Stimulated activated naive CD8-positive, alpha-beta T cell treated with anti-CD3 and anti-CD28 coated beads, Interleukin-15, Interleukin-2, amounts not matched to agents 100 ng/mL and 50 ng/mL, for 24 hours (primary cell): ENCODE results near the gene CABLES2.

Experiments
- H3K27ac Mint-ChIP-seq: one replicate; pipeline ENCODE4 v1.8.0; 2021; ENCODE audit warnings: mild to moderate bottlenecking, mixed read lengths
- H3K27me3 Mint-ChIP-seq: one replicate; pipeline ENCODE4 v1.8.0; 2021; ENCODE audit warnings: mixed read lengths
- H3K36me3 Mint-ChIP-seq: one replicate; pipeline ENCODE4 v1.8.0; 2021; ENCODE audit warnings: low read depth, mixed read lengths
- H3K4me1 Mint-ChIP-seq: one replicate; pipeline ENCODE4 v1.8.0; 2021; ENCODE audit warnings: low read depth, mixed read lengths
- H3K4me3 Mint-ChIP-seq: one replicate; pipeline ENCODE4 v1.8.0; 2021; ENCODE audit warnings: mild to moderate bottlenecking, mixed read lengths
- H3K9me3 Mint-ChIP-seq: one replicate; pipeline ENCODE4 v1.8.0; 2021; ENCODE audit warnings: mixed read lengths

Gene CABLES2

DNA sequence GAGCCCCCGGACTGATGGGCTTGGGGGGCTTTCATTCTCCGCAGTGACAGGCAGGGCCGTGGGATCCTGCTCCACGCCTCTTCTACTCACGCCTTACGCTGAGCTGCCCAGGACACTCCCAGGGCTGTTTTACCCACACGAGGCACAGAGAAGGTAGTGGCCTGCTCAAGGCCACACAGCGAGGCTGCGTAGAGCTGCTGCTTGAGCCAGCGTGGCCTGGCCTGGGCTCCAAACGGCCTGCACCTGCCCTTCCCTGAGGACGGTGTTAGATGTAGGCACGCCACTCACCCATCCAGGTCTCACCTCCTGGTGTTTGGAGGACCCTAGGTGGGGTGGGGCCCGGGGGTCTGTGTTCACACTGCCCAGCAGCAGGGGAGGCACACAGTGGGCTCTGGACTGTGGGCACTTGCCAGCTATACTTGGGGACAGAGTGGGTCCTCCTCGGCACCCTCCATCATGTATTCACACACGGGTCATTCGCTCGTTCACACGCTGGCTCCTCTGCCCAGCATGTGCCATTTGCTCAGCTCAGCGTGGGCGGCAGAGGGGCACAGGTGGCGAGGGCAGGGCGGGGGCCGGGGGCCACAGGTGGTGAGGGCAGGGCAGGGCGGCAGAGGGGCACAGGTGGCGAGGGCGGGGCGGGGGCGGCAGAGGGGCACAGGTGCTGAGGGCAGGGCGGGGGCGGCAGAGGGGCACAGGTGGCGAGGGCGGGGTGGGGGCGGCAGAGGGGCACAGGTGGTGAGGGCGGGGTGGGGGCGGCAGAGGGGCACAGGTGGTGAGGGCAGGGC lies 38.7 kb upstream of the CABLES2 start:
- no peaks in the 10 kb centered on the region for H3K36me3 Mint-ChIP-seq
- no peak overlapping the region for H3K27ac Mint-ChIP-seq
- no peak overlapping the region for H3K4me3 Mint-ChIP-seq
- no peaks in the 10 kb centered on the region for H3K9me3 Mint-ChIP-seq
- no peaks in the 10 kb centered on the region for H3K4me1 Mint-ChIP-seq
- H3K27me3 Mint-ChIP-seq: no peaks in the 10 kb centered on the region

DNA sequence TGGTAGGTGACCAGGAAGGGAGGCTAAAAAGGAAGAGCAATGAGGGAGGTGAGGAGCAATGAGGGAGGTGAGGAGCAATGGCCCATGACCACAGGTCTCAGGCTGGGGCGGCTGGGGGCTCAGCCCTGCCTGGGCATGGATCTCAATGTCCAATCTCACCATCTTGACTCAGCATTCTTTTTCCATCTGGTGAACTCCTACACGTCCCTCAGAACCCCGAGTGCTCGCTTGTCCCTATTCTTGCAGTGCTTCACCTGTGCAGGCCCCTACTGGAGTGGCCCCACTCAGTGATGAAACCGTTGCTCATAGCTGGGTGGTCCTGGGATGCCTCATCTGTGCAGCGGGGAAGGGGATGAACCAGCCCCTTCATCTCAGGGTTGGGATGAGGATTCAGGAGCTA lies 37.2 kb upstream of the CABLES2 start:
- H3K4me3 Mint-ChIP-seq: no peak overlapping the region
- H3K27me3 Mint-ChIP-seq: no peaks in the 10 kb centered on the region
- H3K4me1 Mint-ChIP-seq: no peaks in the 10 kb centered on the region
- H3K36me3 Mint-ChIP-seq: no peaks in the 10 kb centered on the region
- no peak overlapping the region for H3K27ac Mint-ChIP-seq
- no peaks in the 10 kb centered on the region for H3K9me3 Mint-ChIP-seq

DNA sequence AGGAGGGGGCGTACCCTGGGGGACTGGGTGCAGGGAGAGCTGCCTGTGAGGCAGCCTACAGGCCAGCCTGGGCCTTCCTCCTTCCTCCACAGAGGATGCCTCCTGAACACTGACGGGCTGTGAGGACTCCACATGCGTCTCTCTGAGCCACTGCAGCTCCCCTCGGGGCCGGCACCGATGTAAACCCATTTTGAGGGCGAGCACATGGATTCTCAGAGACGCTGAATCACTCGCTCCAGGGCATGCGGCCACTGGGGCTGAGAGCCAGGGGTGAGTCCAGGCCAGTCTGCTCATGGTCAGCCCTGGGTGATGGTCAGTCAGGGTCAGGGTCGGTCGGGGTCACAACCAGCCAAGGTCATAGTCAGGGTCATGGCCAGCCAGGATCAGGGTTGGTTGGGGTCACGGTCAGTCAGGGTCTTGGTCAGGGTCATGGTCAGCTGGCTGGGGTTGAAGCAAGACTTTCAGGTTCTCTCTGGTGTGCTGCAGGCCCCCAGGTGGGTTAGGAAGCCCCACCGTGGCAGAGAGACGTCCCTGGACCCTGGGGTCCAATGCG lies 35.0 kb upstream of the CABLES2 start:
- Mint-ChIP-seq H3K36me3 (no peaks in the 10 kb centered on the region), H3K4me3 (no peak overlapping the region), H3K27me3 (no peaks in the 10 kb centered on the region), H3K4me1 (no peaks in the 10 kb centered on the region), H3K27ac (no peak overlapping the region), H3K9me3 (no peaks in the 10 kb centered on the region)

DNA sequence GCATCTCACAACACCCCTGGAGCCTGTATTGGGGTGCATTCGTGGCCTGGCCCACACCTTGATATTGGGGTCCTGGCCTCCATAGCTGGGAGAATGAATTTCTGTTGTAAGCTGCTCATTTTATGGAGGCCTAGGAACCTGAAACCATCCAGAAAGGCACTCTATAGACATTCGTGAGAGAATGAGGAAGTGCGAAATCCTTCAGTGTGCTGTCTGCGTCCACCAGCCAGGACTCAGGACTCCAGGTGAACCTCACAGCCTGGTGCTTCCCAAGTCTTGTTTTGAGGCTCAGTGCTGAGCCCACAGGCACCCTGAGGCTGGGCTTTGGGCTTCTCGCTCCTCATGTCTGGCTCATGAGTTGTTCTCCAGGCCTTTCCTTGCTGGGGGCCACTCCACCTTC lies 32.1 kb upstream of the CABLES2 start:
- H3K4me1 Mint-ChIP-seq: no peaks in the 10 kb centered on the region
- H3K27me3 Mint-ChIP-seq: peaks cover 5% of the 10 kb centered on the region
- no peaks in the 10 kb centered on the region for H3K36me3 Mint-ChIP-seq
- no peak overlapping the region for H3K27ac Mint-ChIP-seq
- no peak overlapping the region for H3K4me3 Mint-ChIP-seq
- H3K9me3 Mint-ChIP-seq: no peaks in the 10 kb centered on the region

DNA sequence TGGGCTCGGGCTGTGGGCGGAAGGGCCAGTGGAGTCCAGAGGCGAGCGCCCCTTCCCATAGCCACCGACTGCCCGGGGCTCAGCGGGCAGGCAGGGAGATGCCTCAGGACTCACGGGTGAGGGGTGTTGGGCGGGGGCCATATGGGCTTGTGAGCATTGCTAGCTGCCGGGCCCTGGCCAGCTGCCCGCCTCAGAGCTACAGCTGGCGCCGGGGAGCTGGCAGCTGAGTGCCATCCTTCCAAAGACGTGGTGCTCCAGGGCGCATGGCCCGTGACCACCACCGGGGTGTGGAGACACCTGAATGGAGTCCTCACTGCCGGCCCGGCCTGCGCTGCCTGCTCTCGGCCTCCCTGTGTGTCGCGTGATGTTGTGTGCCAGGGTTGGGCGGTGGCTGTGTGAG lies 30.8 kb upstream of the CABLES2 start:
- Mint-ChIP-seq H3K27ac (no peak overlapping the region), H3K9me3 (no peaks in the 10 kb centered on the region), H3K36me3 (no peaks in the 10 kb centered on the region), H3K4me1 (no peaks in the 10 kb centered on the region), H3K4me3 (no peak overlapping the region), H3K27me3 (peaks cover 11% of the 10 kb centered on the region)

DNA sequence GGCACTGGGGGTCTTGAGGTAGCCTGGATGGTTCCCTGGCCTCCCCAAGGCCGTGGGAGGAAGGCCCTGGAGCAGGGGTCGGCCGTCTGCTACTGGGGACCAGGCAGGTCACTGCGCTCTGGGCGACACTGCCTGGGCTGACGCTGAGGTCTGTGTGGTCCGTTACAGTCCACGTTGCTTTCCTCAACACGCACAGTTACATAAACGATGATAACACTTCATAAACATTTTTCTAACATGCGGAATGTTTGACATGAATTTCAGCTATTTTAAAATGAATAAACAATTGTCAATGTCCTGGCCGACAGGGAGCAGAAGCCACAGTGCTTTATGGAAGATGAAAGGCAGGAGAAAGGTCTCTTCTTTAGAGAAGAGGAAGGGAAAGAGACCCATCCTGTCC lies 30.4 kb upstream of the CABLES2 start:
- H3K9me3 Mint-ChIP-seq: no peaks in the 10 kb centered on the region
- no peak overlapping the region for H3K27ac Mint-ChIP-seq
- no peaks in the 10 kb centered on the region for H3K4me1 Mint-ChIP-seq
- no peaks in the 10 kb centered on the region for H3K36me3 Mint-ChIP-seq
- peaks cover 11% of the 10 kb centered on the region for H3K27me3 Mint-ChIP-seq
- H3K4me3 Mint-ChIP-seq: no peak overlapping the region

DNA sequence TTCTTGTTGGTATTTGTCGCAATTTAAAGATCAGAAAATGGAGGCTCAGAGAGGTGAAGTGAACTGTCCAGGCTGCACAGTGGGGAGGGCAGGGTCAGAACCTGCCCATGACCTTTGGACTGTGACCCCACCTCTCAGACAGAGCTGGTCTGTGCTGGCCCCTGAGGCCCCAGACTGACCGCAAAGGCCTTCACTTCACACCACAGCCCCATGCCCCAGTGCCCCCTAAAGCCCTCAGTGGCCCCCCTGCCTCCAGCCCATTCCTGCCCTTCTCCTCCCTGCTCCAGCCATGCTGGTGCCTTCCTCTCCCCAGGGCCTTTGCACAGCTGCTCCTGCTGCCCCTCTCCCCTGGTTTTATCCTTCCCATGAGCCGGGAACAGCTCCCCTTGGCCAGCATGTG lies 29.6 kb upstream of the CABLES2 start:
- Mint-ChIP-seq H3K27me3 (peaks cover 11% of the 10 kb centered on the region), H3K36me3 (no peaks in the 10 kb centered on the region), H3K4me3 (no peak overlapping the region), H3K9me3 (no peaks in the 10 kb centered on the region), H3K4me1 (no peaks in the 10 kb centered on the region), H3K27ac (no peak overlapping the region)

DNA sequence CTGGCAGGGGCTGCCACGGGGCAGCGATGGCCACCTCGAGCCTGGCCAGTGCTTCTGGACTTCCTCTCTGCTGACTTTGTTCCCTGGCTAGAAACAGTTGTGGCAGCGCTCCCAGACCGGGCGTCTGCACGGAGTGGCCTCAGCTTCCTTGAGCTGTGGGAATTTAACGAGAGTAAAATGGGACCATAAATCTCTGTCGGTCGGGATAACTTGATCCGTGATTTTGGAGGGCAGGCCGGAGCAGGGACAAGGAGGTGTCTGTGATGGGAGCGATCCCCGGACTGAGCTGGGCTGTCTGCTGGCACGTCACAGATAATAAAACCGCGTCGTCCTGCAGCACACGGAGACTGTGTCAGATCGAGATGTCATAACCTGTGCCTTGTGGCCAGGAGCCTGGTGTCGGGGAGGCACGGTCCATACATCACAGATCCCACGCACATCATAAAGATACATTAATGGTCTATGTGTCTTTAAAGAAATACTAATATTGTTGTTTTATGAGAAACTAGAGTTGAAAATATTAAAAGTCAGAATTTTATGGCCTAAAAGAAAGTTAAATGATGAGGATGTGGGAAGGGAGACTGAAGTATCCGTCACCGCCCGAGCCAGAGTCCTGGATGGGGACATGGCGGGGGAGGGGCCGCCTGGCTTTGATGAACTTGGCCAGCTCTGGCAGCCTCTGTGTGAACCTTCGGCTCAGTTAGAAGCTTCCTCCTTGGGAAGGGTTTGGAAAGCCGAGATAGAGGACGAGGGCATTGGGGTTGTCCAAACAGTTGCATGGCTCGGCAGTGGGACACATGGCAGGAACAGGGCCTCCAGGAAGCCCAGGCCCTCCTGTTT lies 26.8 kb upstream of the CABLES2 start:
- H3K9me3 Mint-ChIP-seq: no peaks in the 10 kb centered on the region
- no peak overlapping the region for H3K4me3 Mint-ChIP-seq
- H3K36me3 Mint-ChIP-seq: no peaks in the 10 kb centered on the region
- no peaks in the 10 kb centered on the region for H3K4me1 Mint-ChIP-seq
- H3K27me3 Mint-ChIP-seq: peaks cover 11% of the 10 kb centered on the region
- H3K27ac Mint-ChIP-seq: no peak overlapping the region

DNA sequence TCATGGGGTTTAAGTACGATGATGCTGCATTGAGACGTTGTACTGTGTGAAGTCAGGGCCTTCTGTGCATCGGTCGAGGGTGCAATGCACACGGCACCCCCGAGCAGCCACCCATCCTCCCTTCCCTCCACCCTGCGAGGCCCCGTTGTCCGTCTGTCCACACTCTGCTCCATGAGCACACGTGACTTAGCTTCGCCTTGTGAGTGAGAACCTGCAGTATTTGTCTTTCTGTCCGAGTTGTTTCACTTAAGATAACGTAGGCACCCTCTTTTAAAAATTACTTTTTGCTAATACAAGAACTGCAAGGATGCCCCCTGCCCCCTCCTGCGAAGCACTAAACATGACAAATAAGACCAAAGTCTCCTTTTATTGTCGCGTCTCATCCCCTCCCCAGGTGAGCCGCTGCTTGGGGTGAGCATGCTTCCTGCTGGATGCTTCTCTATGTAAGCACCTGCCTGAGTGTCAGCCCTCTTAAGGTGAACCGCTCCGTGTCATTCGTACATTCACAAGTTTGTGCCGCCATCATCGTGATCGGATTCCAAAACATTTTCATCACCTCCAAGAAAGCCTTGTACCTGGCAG lies 23.9 kb upstream of the CABLES2 start:
- no peaks in the 10 kb centered on the region for H3K36me3 Mint-ChIP-seq
- H3K4me1 Mint-ChIP-seq: no peaks in the 10 kb centered on the region
- H3K27ac Mint-ChIP-seq: no peak overlapping the region
- H3K27me3 Mint-ChIP-seq: peaks cover 11% of the 10 kb centered on the region
- H3K9me3 Mint-ChIP-seq: no peaks in the 10 kb centered on the region
- no peak overlapping the region for H3K4me3 Mint-ChIP-seq

DNA sequence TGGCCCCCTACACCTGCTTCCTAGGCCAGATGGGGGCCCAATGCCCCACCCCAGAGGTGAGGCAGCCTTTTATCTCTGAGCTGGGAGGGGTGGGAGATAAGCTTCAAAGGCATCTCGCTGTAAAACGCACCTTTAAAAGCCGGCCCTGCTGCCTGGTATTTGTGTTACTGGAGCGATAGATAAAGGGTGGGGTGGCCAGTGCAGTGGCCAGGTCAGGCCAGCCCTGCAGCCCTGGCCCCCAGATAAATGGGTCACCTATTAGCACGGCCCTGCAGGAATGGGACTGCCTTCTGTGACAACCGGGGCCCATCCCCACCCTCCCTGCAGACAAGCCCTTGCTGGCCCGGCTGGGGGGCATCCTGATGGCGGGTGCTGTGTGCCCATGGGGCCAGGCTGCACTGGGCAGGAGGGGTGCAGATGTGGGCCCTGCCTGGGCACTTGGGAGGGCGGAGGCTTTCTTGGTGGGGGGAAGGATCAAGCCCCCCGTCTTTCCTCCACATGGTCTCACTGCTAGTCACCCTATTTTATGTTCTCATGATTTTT lies 23.3 kb upstream of the CABLES2 start:
- H3K27me3 Mint-ChIP-seq: peaks cover 11% of the 10 kb centered on the region
- H3K4me1 Mint-ChIP-seq: no peaks in the 10 kb centered on the region
- H3K36me3 Mint-ChIP-seq: no peaks in the 10 kb centered on the region
- H3K4me3 Mint-ChIP-seq: no peak overlapping the region
- H3K9me3 Mint-ChIP-seq: no peaks in the 10 kb centered on the region
- no peak overlapping the region for H3K27ac Mint-ChIP-seq

DNA sequence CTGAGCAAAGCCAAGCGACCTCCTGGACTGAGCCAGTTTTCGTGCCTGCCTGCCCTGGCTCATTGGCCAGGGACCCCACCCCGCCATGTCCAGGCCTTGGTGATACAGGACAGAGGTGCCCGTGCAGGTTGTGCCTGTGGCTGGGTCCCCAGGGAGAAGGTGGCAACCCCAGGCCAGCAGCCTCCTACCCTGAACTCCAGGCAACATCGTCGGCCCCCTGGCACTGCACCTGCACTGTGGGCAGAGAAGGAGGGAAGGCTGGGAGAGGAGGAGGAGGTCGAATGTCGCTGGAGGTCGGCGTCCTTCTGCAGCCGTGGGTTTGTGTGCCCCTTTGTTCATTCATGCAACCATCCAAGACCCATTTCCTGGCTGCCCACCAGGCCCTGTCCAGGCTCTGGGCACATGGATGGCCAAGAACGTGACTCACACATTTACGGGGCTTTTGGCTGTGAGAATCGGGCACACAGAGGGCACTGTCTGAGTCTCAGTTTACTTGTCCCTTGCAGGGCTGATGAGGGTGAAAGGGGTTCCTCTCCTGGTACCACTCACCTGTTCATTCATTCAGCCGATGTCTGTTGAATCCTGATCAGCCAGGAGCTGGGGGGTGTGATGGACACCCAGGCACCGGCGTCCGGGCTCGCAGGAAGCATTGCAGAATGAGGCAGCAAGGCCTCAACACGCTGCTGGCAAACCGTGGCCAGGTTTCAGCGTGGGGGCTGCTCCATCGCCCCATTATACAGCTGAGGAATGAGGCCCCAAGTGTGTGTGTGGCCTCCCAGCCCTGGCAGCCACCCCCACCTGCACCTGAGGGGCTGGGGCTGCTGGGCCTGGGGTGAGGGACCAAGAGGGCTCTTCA lies 22.6 kb upstream of the CABLES2 start:
- H3K9me3 Mint-ChIP-seq: no peaks in the 10 kb centered on the region
- no peak overlapping the region for H3K4me3 Mint-ChIP-seq
- H3K36me3 Mint-ChIP-seq: no peaks in the 10 kb centered on the region
- no peak overlapping the region for H3K27ac Mint-ChIP-seq
- peaks cover 11% of the 10 kb centered on the region for H3K27me3 Mint-ChIP-seq
- H3K4me1 Mint-ChIP-seq: no peaks in the 10 kb centered on the region

DNA sequence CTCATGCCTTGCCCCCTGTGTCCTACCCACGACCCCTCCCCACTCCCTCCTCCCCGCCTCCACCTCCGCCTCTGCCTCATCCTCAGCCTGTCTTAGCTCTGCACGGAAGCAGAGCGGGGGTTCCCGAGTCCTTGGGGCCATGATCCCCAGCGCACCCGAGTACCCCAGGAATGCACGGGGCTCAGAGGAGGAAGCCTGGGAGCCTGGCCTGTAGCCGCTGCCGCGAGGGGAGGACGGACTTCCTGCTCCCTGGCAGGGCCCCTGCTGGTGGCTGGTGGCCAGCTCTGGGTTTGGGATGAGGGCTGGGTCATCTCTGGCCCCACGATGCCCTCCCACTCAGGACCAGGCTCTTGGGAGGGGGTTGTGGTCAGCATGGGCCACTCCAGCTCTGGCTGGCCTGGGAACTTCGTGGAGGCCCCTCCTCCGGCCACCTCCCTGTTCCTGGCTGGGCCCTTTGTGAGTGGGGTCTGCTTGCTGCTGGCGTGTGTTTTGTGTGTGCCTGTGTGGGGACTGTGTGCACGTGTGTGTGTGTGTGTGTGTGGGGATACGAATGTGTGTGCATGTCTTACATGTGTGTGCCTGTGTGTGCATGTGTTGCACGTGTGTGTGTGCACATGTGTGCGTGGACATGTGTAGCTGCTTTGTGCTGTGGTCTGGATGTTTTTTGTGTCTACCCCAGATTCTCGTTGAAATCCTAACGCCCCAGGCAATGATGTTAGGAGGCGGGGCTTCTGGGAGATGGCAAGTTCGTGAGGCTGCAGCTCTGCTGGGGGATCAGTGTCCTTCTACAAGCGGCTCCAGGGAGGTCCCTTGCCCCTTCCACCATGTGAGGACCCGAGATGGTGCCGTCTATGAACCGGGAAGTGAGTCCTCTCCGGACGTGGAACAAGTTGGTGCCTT lies 21.6 kb upstream of the CABLES2 start:
- H3K4me3 Mint-ChIP-seq: no peak overlapping the region
- no peaks in the 10 kb centered on the region for H3K9me3 Mint-ChIP-seq
- no peak overlapping the region for H3K27ac Mint-ChIP-seq
- H3K27me3 Mint-ChIP-seq: peaks cover 1% of the 10 kb centered on the region
- no peaks in the 10 kb centered on the region for H3K4me1 Mint-ChIP-seq
- no peaks in the 10 kb centered on the region for H3K36me3 Mint-ChIP-seq

DNA sequence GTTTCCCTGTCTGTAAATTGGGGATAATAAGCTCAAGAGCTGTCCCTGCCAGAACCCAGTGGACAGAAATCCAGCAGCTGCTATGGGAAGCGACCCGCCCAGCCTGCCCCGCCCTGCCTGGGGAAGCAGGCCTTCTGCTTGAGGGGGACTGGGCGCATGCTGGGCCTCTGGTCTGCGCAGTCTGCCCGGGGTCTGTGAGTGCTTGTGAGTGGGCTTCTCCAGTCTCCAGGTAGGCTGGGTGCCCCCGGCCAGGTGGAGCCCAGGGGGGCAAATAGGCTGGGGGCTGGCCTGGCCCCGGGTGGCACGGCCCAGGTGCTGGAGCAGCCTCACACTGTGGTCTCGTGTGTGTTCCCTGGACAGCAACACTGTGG lies 20.9 kb upstream of the CABLES2 start:
- Mint-ChIP-seq H3K27ac (no peak overlapping the region), H3K36me3 (no peaks in the 10 kb centered on the region), H3K4me1 (no peaks in the 10 kb centered on the region), H3K4me3 (no peak overlapping the region), H3K27me3 (no peaks in the 10 kb centered on the region), H3K9me3 (no peaks in the 10 kb centered on the region)
